Hippocampal formation (tissue), 2 donors: ENCODE data around the gene DAGLB.

Experiments used
- DNase-seq, 2 donors: peaks; one replicate each; lab custom pipeline; 2025; lab: John Stamatoyannopoulos, UW

DAGLB gene

GRCh38 chr7:6367701-6368211 lies 80.0 kb downstream of the DAGLB start:
- DNase-seq = no peak

GRCh38 chr7:6365451-6365850 lies 82.3 kb downstream of the DAGLB start:
- no peak for DNase-seq

GRCh38 chr7:6360841-6361240 lies 86.9 kb downstream of the DAGLB start:
- no peak for DNase-seq

- DNase-seq = no peak
Observed at GRCh38 chr7:6359734-6360133, 88.0 kb downstream of the DAGLB start.
